Neuron (in vitro differentiated cells): ENCODE measurements around the gene BPTF.
A peak's percentile ranks its signal among the peaks of the same experiment; 100 is the strongest.
"Not testable (repeated sequence)": the region's sequence is repeated elsewhere in the genome, so short reads cannot be mapped to it uniquely, and the experiment has no call there.

ENCODE experiments used
- H2AFZ ChIP-seq: one replicate; pipeline ENCODE4 v1.6.1; 2013; ENCODE audit warnings: low read depth, mild to moderate bottlenecking, inconsistent platforms, low read length, moderate library complexity
- H3K27me3 ChIP-seq: one replicate; pipeline ENCODE4 v1.6.1; 2013; ENCODE audit warnings: low read length; ENCODE audit not compliant: insufficient read depth
- H3K36me3 ChIP-seq: one replicate; pipeline ENCODE4 v1.6.1; 2013; ENCODE audit warnings: low read length; ENCODE audit not compliant: insufficient read depth
- H3K4me1 ChIP-seq: one replicate; pipeline ENCODE4 v1.6.1; 2013; ENCODE audit warnings: low read length; ENCODE audit not compliant: insufficient read depth
- H3K4me3 ChIP-seq: 2 replicates; pipeline ENCODE4 v1.5.1; 2013; ENCODE audit warnings: mild to moderate bottlenecking, low read length, moderate library complexity
- H3K9me3 ChIP-seq: one replicate; pipeline ENCODE4 v1.6.1; 2013; ENCODE audit warnings: low read length

Gene BPTF

DNA sequence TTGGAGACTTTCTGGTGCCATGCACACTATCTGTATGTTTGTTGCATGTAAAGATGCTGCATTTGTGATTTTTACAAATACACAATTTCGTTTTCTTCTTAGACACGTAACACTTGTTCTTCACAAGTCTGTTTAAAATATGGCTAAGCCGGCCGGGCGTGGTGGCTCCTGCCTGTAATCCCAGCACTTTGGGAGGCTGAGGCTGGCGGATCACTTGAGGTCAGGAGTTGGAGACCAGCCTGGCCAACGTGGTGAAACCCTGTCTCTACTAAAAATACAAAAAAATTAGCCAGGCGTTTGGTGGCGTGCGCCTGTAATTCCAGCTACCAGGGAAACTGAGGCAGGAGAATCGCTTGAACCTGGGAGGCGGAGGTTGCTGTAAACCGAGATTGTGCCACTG, 195.5 kb downstream of the BPTF start:
- H3K36me3 ChIP-seq, H3K27me3 ChIP-seq, H3K4me1 ChIP-seq, H3K9me3 ChIP-seq: not testable (repeated sequence)
- peak overlapping the region; percentile 90 for H2AFZ ChIP-seq
- peak overlapping the region; percentile 74 for H3K4me3 ChIP-seq

GRCh38 chr17:68021963-68022362, 196.7 kb downstream of the BPTF start:
- Histone ChIP-seq H3K9me3 (no peaks in the 10 kb centered on the region), H3K4me1 (peaks cover 4% of the 10 kb centered on the region), H3K4me3 (no peak overlapping the region), H2AFZ (no peak overlapping the region), H3K36me3 (no peaks in the 10 kb centered on the region), H3K27me3 (no peaks in the 10 kb centered on the region)

- not testable (repeated sequence) for H3K36me3 ChIP-seq, H3K4me1 ChIP-seq, H3K27me3 ChIP-seq, H3K4me3 ChIP-seq, H2AFZ ChIP-seq, H3K9me3 ChIP-seq
Observed at GRCh38 chr17:68022547-68022946, 197.2 kb downstream of the BPTF start.

GRCh38 chr17:68029512-68030215, 204.4 kb downstream of the BPTF start:
- H3K4me1 ChIP-seq: peaks cover 9% of the 10 kb centered on the region
- H3K36me3 ChIP-seq: no peaks in the 10 kb centered on the region
- no peak overlapping the region for H2AFZ ChIP-seq
- H3K27me3 ChIP-seq: no peaks in the 10 kb centered on the region
- no peak overlapping the region for H3K4me3 ChIP-seq
- H3K9me3 ChIP-seq: no peaks in the 10 kb centered on the region
